Upper lobe of left lung (tissue), 4 donors: ENCODE results near the gene ABCF3.

Source experiments
- EP300 ChIP-seq, 4 donors: sonication (generic); formaldehyde crosslinking; IDR thresholded peaks; one replicate each; pipeline ENCODE4 v1.5.1; 2017; ENCODE audit warnings: antibody characterized with exemption in 4 of 4, control low read depth in 2 of 4
- POLR2A ChIP-seq, 4 donors: fragments of 450-650 bp; IDR thresholded peaks; one replicate each; pipeline ENCODE4 v1.5.1; 2016 to 2017; ENCODE audit warnings: antibody characterized with exemption in 4 of 4, mild to moderate bottlenecking in 2 of 4
- TF ChIP-seq, protein P1 (sequence below), 6 experiments: fragments of 450-650 bp in 4 of 6; fragments of 200-600 bp in 2 of 6; sonication (generic) in 2 of 6; IDR thresholded peaks; one replicate each; pipeline ENCODE4 v1.5.1; 2016 to 2019; ENCODE audit warnings: antibody characterized with exemption in 6 of 6

GRCh38 chr3:184222521-184222920 is 36.5 kb downstream of the ABCF3 start:
- TF ChIP-seq EP300 (IDR thresholded peaks at IDR 0.05) (no peak), POLR2A (IDR thresholded peaks at IDR 0.05) (no peak)
- TF ChIP-seq, protein P1, sequence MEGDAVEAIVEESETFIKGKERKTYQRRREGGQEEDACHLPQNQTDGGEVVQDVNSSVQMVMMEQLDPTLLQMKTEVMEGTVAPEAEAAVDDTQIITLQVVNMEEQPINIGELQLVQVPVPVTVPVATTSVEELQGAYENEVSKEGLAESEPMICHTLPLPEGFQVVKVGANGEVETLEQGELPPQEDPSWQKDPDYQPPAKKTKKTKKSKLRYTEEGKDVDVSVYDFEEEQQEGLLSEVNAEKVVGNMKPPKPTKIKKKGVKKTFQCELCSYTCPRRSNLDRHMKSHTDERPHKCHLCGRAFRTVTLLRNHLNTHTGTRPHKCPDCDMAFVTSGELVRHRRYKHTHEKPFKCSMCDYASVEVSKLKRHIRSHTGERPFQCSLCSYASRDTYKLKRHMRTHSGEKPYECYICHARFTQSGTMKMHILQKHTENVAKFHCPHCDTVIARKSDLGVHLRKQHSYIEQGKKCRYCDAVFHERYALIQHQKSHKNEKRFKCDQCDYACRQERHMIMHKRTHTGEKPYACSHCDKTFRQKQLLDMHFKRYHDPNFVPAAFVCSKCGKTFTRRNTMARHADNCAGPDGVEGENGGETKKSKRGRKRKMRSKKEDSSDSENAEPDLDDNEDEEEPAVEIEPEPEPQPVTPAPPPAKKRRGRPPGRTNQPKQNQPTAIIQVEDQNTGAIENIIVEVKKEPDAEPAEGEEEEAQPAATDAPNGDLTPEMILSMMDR (IDR thresholded peaks at IDR 0.05): no peak
